ENCODE data around the gene CACNA2D3.

CACNA2D3 gene

DNA sequence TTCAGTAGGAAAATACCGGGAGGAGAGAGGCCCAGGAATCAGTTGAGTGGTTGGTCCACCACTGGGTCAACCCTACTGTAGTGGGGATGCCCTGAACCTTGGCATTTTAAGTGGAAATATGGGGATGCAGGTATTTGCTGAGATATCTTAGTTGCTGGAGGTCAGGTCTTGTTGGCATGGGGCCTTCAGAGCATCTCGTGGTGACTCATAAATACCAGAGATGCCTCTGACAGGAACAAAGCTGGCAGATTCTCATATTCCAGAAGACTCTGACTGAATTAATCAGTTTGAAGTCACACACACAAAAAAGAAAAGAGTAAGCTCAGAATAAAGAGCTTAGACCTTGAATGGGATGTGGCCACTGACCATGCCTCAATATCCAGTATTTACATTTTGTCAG, 91.6 kb downstream of the CACNA2D3 start:
- TF ChIP-seq, protein P1, sequence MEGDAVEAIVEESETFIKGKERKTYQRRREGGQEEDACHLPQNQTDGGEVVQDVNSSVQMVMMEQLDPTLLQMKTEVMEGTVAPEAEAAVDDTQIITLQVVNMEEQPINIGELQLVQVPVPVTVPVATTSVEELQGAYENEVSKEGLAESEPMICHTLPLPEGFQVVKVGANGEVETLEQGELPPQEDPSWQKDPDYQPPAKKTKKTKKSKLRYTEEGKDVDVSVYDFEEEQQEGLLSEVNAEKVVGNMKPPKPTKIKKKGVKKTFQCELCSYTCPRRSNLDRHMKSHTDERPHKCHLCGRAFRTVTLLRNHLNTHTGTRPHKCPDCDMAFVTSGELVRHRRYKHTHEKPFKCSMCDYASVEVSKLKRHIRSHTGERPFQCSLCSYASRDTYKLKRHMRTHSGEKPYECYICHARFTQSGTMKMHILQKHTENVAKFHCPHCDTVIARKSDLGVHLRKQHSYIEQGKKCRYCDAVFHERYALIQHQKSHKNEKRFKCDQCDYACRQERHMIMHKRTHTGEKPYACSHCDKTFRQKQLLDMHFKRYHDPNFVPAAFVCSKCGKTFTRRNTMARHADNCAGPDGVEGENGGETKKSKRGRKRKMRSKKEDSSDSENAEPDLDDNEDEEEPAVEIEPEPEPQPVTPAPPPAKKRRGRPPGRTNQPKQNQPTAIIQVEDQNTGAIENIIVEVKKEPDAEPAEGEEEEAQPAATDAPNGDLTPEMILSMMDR (IDR thresholded peaks at IDR 0.05; ENCODE audit: extremely low read depth, missing control alignments): no peak
- no peak for DNase-seq (ENCODE audit: low spot score)

DNA sequence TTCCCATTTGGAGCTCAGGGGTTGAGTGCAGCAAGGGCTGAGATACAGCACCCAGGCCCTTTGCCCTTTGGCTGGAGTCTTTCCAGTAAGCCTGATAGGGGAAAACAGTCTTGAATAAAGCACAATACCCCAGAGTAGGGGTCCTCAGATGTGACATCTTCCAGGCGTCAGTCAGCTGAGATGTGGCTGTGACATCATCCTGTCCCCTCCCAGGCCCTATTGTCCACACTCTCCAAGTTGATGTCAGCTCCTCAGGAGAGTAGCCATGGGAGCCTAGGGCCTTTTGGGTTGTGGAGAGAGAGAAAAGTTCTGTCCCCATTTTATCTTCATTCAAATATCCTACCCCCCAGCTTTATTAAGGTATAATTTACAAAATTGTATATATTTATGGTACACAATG, 92.5 kb downstream of the CACNA2D3 start:
- TF ChIP-seq, protein P1 (IDR thresholded peaks at IDR 0.05; ENCODE audit: extremely low read depth, missing control alignments): no peak
- DNase-seq (ENCODE audit: low spot score): no peak

DNA sequence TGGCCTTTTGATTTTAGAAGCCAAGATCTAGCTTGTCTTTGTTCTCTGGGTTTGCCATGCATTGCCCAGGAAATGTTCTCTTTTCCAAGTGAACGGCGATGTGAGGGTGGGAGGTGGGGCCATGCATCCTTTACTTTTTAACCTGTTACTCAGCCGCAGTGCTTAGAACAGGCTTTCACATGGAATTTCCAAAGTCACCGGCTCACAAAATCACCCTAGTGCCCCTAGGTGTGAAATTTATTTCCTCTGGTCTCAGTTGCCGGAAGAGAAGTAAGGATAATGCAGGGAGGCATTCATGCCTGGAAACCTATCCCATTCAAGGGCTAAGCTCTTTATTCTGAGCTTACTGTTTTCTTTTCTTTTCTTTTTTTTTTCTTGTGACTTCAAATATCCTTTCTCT, 93.2 kb downstream of the CACNA2D3 start:
- DNase-seq (ENCODE audit: low spot score): no peak
- TF ChIP-seq, protein P1 (IDR thresholded peaks at IDR 0.05; ENCODE audit: extremely low read depth, missing control alignments): no peak

DNA sequence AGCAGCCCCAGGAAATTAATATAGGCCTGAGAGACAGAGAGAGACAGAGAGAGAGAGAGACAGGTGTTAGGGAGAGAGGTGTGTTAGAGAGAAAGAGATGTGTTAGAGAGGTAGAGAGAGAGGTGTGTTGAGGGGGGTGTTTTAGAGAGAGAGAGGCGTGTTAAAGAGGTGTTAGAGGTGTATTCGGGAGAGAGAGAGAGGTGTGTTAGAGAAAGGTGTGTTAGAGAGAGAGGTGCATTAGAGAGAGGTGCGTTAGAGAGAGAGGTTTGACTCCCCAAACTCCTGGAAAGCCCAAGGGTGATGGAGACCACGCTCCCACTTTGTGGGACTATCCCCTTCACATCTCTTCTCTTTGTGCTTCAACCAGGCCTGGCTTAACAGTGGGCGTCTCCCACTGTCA, 95.5 kb downstream of the CACNA2D3 start:
- DNase-seq (ENCODE audit: low spot score): no peak
- TF ChIP-seq, protein P1 (IDR thresholded peaks at IDR 0.05; ENCODE audit: extremely low read depth, missing control alignments): no peak

DNA sequence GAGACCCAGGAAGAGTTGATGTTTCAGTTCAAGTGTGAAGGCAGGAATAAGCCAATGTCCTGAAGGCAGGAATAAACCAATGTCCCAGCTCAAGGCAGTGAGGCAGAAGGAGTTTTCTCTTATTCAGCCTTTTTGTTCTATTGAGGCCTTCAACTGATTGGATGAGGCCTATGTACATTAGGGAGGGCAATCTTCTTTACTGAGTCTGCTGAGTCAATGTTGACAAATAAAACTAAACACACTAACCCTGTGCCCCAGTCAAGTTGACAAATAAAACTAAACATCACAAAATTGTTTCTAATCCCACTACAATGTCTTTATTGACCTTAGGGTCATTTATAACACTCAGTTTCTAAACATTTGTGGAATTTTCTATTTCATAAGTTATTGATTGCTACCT, 100.0 kb downstream of the CACNA2D3 start:
- DNase-seq (ENCODE audit: low spot score): no peak
- TF ChIP-seq, protein P1 (IDR thresholded peaks at IDR 0.05; ENCODE audit: extremely low read depth, missing control alignments): no peak

DNA sequence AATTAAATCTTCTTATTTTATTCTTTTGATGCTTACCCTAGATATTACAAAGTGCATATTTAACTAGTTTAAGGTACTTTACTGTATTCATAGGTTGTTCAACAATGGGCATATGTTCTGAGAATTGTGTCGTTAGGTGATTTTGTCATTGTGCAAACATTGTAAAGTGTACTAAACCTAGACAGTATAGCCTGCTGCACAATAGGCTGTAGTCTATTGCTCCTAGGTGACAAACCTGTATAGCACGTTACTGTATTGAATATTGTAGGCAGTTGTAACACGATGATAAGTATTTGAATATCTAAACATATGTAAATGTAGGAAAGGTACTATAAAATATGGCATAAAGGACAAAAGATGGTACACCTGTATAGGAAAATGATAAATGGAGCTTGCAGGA, 100.7 kb downstream of the CACNA2D3 start:
- TF ChIP-seq, protein P1 (IDR thresholded peaks at IDR 0.05; ENCODE audit: extremely low read depth, missing control alignments): no peak
- DNase-seq (ENCODE audit: low spot score): no peak

DNA sequence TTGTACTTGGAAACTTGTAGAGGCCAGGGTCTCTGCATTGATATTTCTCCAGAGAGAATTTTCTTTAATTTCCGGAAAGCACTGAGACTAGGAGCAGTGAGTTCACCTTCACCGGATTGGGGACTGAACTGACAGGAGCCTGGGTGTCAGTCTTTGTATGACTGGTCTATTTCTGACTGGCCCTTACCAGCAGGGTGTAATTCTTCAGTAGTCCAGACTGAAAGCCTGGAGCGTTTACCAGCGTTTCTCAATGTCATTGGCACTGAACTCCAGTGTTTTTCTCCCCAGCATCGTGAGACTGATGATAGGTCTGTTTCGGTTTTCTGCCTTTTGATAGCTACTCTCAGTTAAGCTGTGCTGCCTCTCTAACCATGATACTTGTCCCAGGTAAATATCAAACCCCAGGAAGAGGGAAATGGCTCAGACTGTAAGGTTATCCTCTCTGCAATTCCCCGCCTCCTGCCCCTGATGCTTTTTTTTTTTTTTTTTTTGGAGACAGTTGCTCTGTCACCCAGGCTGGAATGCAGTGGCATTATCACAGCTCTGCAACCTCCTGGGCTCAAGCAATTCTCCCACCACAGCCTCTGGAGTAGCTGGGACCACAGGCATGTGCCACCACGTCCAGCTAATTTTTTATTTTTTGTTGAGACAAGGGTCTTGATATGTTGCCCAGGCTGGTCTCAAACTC, 103.6 kb downstream of the CACNA2D3 start:
- TF ChIP-seq, protein P1 (IDR thresholded peaks at IDR 0.05; ENCODE audit: extremely low read depth, missing control alignments): no peak
- DNase-seq (ENCODE audit: low spot score): no peak
